ENCODE results near the gene CDK5.

CDK5 gene

DNA sequence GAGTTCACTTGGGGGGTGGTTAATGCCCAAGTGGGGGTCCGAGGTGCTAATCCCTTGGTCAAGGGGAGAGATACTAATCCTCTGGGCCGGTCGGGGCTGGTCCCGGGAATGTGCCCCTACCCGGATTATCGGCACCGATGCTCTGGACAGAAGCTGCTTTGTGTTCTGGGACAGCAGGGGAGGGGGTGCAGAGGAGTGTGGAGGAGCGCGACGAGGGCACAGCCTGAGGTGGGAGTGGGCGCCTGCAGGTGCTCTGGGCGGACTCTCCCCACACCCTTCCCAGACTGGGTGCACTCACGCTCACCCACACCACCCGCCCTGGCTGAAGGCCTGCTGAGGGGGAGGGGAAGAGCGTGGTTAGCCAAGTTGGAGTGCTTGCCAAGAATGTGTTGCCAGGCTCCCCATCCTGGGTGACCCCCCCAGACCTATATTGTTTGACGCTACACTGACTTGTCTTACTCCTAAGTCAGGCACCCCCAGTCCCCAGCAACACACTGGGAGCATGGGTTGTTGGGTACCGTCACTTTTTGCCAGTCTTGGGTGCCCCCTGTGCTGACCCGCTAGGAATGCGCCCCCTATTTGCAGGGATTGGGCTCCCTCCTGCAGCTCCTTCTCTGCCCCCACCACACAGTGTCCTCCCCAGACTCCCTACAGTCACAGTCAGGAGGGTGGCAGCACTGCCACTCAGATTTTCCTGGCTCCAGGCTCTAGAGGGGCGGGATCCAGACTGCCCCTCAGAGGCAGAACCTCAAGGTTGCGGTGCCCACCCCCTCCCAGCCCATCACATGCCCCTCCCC lies 2.9 kb upstream of the CDK5 start:
- DNase-seq (ENCODE audit: low read depth in 1 of 2, low spot score in 1 of 2), result peak in 1 of 2 experiments; percentile 52
- no peak for TF ChIP-seq GABPA (IDR thresholded peaks at IDR 0.05; ENCODE audit: low read depth)
- TF ChIP-seq, protein P1, sequence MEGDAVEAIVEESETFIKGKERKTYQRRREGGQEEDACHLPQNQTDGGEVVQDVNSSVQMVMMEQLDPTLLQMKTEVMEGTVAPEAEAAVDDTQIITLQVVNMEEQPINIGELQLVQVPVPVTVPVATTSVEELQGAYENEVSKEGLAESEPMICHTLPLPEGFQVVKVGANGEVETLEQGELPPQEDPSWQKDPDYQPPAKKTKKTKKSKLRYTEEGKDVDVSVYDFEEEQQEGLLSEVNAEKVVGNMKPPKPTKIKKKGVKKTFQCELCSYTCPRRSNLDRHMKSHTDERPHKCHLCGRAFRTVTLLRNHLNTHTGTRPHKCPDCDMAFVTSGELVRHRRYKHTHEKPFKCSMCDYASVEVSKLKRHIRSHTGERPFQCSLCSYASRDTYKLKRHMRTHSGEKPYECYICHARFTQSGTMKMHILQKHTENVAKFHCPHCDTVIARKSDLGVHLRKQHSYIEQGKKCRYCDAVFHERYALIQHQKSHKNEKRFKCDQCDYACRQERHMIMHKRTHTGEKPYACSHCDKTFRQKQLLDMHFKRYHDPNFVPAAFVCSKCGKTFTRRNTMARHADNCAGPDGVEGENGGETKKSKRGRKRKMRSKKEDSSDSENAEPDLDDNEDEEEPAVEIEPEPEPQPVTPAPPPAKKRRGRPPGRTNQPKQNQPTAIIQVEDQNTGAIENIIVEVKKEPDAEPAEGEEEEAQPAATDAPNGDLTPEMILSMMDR (IDR thresholded peaks at IDR 0.05; ENCODE audit: insufficient read depth, low read length), result no peak
- TF ChIP-seq, protein P2, sequence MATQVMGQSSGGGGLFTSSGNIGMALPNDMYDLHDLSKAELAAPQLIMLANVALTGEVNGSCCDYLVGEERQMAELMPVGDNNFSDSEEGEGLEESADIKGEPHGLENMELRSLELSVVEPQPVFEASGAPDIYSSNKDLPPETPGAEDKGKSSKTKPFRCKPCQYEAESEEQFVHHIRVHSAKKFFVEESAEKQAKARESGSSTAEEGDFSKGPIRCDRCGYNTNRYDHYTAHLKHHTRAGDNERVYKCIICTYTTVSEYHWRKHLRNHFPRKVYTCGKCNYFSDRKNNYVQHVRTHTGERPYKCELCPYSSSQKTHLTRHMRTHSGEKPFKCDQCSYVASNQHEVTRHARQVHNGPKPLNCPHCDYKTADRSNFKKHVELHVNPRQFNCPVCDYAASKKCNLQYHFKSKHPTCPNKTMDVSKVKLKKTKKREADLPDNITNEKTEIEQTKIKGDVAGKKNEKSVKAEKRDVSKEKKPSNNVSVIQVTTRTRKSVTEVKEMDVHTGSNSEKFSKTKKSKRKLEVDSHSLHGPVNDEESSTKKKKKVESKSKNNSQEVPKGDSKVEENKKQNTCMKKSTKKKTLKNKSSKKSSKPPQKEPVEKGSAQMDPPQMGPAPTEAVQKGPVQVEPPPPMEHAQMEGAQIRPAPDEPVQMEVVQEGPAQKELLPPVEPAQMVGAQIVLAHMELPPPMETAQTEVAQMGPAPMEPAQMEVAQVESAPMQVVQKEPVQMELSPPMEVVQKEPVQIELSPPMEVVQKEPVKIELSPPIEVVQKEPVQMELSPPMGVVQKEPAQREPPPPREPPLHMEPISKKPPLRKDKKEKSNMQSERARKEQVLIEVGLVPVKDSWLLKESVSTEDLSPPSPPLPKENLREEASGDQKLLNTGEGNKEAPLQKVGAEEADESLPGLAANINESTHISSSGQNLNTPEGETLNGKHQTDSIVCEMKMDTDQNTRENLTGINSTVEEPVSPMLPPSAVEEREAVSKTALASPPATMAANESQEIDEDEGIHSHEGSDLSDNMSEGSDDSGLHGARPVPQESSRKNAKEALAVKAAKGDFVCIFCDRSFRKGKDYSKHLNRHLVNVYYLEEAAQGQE (IDR thresholded peaks at IDR 0.05; ENCODE audit: insufficient replicate concordance, low read depth), result no peak
- no peak for TF ChIP-seq SPI1 (IDR thresholded peaks at IDR 0.05; ENCODE audit: borderline replicate concordance, low read depth)
- no peak for TF ChIP-seq POLR2AphosphoS5 (IDR thresholded peaks at IDR 0.05; ENCODE audit: low read depth)
- Histone ChIP-seq H3K4me3 (replicated peaks; ENCODE audit: insufficient read depth, low read length) (peak overlapping the region; percentile 84), H3K27ac (replicated peaks) (peak overlapping the region; percentile 66), H3K27me3 (ENCODE audit: insufficient read depth, poor library complexity, severe bottlenecking) (no peaks in the 10 kb centered on the region)

DNA sequence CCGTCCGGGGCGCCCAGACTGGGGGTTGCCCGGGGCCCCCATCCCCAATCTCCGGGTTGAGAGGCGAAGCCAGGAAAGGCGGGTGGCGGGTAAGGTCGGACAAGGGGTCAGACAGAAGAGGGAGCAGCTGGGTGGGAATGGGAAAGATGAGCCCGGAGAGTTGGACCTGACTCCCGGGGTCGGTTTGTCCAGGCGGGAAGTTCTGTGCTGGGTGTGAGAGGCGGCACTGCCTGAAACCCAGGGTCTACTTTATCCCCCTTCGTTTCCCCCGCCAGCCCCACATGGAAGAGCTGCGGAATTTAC lies 2.4 kb upstream of the CDK5 start:
- TF ChIP-seq SPI1 (IDR thresholded peaks at IDR 0.05; ENCODE audit: borderline replicate concordance, low read depth) (no peak), GABPA (IDR thresholded peaks at IDR 0.05; ENCODE audit: low read depth) (no peak), POLR2AphosphoS5 (IDR thresholded peaks at IDR 0.05; ENCODE audit: low read depth) (no peak)
- TF ChIP-seq, protein P2 (IDR thresholded peaks at IDR 0.05; ENCODE audit: insufficient replicate concordance, low read depth), result no peak
- TF ChIP-seq, protein P1 (IDR thresholded peaks at IDR 0.05; ENCODE audit: insufficient read depth, low read length), result no peak
- H3K27ac ChIP-seq (replicated peaks), result peak overlapping the region; percentile 66
- H3K27me3 ChIP-seq (ENCODE audit: insufficient read depth, poor library complexity, severe bottlenecking), result no peaks in the 10 kb centered on the region
- DNase-seq (ENCODE audit: low read depth in 1 of 2, low spot score in 1 of 2), result no peak
- peak overlapping the region; percentile 84 for H3K4me3 ChIP-seq (replicated peaks; ENCODE audit: insufficient read depth, low read length)

DNA sequence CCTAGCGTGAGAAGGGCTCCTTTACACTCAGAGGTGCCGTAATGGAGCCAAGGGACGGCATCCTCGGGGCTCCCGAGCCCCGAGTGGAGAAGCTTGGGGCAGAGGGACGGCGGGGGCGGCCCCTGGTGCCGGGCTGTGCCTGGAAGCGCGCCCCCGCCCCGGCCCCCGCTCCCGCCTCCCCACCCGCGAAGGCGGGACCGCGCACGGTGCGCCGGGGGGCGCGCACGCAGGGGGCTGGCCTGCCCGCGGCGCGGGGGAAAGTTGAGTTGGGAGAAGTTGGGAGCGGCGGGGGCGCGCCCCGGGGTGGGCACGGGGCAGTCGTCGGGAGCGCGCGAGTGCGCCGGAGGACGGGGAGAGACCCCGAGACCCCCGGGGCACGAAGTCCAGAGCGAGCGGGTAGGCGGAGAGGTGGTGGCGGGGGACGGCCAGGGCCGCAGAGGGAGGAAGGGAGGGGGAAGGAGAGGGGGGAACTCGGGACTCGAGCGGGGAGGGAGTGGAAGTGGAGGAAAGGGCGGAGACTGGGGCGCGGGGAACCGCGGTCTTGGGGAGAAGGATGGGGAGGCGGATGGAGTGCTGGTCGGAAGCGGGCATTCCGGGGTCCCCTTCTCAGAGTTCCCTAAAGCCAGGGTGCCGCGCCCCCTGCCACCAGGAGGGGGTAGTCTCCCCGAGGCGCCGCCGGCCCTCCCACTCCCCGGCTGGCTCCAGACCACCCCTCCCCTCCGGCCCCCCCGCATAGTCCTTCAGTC lies 1.8 kb upstream of the CDK5 start, which contains the start of gene SLC4A2:
TSS of gene SLC4A2 (plus strand) at position 223 of the 746 bp plus-strand sequence. CDS start 2,399 bp downstream, outside the sequence.
- TF ChIP-seq GABPA (IDR thresholded peaks at IDR 0.05; ENCODE audit: low read depth) (0 out of 2 replicates have a peak, but pooled peaks have one; percentile 20), SPI1 (IDR thresholded peaks at IDR 0.05; ENCODE audit: borderline replicate concordance, low read depth) (0 out of 2 replicates have a peak, but pooled peaks have one; percentile 37)
- TF ChIP-seq, protein P1 (IDR thresholded peaks at IDR 0.05; ENCODE audit: insufficient read depth, low read length), result no peak
- Histone ChIP-seq H3K27me3 (ENCODE audit: insufficient read depth, poor library complexity, severe bottlenecking) (no peaks in the 10 kb centered on the region), H3K4me3 (replicated peaks; ENCODE audit: insufficient read depth, low read length) (peak within 1 kb of the TSS; percentile 84), H3K27ac (replicated peaks) (peak within 1 kb of the TSS; percentile 71)
- DNase-seq (ENCODE audit: low read depth in 1 of 2, low spot score in 1 of 2), result peak; percentile 81 to 86

Measured in HL-60 (cell line).